GM21367 (cell line): ENCODE results near the gene DMD.
"Not testable (repeated sequence)": the region's sequence is repeated elsewhere in the genome, so short reads cannot be mapped to it uniquely, and the experiment has no call there.

Source experiments
- ATAC-seq: cut with Tn5 transposase; IDR thresholded peaks from one replicate; pipeline ENCODE4 v1.9.1; 2021; ENCODE audit not compliant: unreplicated experiment

The DMD gene

GRCh38 chrX:31547416-31547815 is 1663.9 kb downstream of the DMD start:
- no peak for ATAC-seq

- no peak for ATAC-seq
Observed at GRCh38 chrX:31546126-31546525, 1665.2 kb downstream of the DMD start.

- no peak for ATAC-seq
Observed at GRCh38 chrX:31545726-31546125, 1665.6 kb downstream of the DMD start.

GRCh38 chrX:31545191-31545590 is 1666.2 kb downstream of the DMD start:
- no peak for ATAC-seq

DNA sequence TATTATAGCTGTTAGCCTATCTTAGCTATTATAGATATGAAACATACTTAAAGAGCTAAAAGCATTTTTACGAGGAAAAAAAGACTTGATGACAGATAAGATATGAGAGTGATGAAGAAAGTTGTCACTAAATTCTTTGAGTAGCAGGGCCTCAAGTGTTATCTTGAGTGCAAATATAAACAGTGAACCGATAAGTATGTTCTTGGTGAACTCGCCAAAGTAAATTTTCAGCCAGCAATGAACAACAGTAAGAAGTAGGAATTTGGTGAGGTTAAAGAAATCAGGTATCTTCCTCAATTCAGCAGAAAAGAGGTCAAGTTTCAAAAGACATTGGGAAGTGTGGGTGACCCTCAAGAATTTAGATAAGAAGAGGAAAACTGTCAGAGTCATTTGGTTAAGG is 1667.7 kb downstream of the DMD start:
- ATAC-seq: no peak

DNA sequence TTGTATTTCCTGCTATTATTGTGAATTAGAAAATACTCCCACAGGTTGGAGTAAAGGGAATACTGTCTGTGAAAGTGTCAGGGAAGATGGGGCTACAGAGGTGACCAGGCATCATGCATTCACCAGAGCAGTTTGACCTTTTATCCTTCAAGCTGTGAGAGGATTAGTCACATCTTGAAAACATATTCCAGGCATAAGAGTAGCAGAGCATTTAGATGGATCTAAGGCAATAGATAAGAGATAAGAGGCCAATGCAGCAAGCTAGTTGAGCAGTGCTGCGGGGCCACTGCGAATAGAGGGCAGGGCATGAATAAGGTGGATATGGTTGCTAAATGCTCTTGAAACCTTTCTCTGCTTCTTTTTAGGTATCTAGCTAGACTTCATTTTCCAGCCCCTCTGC is 1668.8 kb downstream of the DMD start:
- no peak for ATAC-seq

GRCh38 chrX:31540313-31540712 is 1671.0 kb downstream of the DMD start:
- no peak for ATAC-seq

- no peak for ATAC-seq
Observed at GRCh38 chrX:31527455-31528126, 1683.8 kb downstream of the DMD start.

DNA sequence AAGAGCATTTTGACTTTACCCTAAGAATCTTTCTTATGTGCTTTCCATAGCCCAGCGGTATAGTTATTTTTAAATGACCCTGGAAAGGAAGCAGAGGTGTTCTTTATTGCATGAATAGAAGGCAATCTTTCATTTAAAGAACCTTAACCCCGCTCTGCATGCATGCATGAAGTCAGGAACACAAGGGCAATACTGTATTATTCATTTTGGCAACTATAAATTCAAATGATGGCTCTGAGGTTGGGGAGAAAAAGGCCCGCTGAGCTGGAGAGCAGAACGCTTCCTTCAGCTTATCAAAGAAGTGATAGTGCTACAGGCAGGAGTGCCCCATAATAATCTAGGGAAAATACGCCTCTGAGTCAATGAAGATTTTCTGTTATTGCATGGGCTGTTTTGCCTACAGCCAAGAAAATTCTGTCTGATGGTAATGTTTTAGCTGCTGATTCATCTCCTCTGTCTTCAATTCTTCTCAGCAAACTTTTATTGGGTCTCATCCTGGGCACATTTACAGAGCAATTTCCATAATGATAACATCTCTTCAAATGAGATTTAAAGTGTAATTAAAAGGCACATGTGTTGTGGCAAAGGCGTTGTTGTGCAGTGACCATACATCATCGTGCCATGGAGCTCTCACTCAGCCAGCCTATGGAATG is 1687.3 kb downstream of the DMD start:
- no peak for ATAC-seq

DNA sequence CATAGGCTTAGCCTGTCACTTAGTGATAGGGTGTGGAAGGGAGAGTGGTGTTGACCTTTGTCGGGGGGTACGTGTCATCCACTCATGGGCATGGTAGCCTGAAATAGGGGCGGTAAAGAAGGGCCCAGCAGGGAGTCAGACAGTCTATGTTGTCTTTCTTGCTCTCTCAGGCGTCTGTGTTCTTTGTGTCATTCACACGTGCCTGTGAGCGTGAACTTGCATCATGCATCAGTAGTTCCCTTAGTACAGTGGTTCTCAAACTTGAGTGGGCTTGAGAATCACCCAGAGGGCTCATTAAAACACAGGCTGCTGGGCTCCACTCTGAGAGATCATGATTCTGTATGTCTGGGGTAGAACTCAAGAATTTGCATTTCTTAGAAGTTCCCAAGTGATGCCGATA is 1688.6 kb downstream of the DMD start:
- no peak for ATAC-seq

DNA sequence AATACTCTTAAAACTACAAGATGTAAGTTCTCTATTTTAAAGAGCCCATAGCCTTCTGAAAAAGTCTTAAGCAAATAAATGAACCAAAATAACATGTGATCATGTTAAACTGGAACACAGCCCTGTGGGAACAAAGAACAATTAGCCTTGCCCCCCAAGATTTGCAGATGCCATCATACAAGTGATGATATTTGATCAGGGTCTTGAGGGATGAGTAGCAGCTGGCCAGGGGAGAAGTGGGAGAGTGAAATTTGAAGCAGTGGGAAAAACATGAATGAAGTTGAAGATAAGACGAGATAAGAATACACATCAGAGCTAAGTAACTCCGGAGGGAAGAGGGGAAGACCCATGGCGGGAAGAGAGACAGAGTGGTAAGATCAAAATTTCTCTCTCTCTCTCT is 1689.4 kb downstream of the DMD start:
- ATAC-seq: no peak

DNA sequence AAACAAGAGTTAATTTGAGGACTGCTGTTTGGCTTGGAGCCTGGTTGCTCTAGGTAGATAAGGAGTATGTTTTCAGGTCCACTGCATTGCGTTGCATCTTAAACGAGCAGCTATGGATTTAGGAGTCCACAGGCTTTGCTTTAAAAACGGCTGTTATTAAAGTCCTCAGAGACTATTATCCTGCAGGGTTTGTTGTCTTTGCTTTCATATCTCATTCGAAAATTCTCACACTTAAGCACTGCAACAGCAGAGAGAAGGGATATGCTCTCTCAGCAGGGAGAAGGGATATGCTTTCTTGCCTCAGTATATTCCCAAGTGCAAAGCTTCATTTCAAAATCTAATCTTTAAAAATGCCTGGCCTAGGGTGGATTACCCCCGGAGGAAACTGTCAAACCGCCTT is 1694.8 kb downstream of the DMD start:
- no peak for ATAC-seq

- ATAC-seq: no peak
Observed at GRCh38 chrX:31508338-31508737, 1703.0 kb downstream of the DMD start.

- no peak for ATAC-seq
Observed at GRCh38 chrX:31506928-31507327, 1704.4 kb downstream of the DMD start.

DNA sequence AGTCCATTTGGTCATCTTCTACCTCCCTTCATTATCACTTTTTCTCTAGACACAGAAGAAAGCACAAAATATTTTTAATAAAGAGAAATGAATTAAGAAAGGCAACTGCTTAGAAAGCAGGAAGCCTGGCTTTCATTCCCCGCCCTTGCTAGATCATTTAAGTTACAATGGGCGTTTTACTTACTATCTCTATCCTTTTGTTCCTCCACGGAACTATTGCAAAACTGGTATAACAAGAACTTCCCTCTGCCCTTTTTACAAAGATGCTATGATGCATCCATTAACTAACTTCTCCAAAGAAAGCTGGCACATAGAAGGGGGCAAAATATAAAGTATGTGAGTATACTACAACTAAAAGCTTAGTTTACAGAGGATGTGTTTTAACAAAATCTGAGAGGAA is 1705.0 kb downstream of the DMD start:
- ATAC-seq: no peak

DNA sequence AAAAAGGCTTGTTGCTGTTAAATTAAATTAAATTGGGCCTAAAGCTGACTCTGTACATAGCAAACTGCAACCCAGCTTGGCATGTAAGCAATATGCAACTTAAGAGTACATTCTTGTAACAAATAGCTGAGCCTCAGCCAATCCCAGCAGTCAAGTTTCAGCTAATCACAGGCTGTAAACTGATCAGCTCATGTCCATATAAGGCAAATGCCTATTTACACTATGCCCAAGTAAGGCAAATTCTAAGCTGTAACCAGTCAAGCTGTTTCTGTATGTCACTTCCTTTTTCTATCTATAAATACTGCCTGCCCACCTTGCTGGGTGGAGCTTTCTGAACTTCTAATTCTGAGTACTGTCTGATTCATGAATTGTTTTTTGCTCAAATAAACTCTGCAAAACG is 1710.4 kb downstream of the DMD start:
- ATAC-seq: no peak

- ATAC-seq: no peak
Observed at GRCh38 chrX:31499109-31499508, 1712.2 kb downstream of the DMD start.

GRCh38 chrX:31497086-31497485 is 1714.3 kb downstream of the DMD start:
- no peak for ATAC-seq

DNA sequence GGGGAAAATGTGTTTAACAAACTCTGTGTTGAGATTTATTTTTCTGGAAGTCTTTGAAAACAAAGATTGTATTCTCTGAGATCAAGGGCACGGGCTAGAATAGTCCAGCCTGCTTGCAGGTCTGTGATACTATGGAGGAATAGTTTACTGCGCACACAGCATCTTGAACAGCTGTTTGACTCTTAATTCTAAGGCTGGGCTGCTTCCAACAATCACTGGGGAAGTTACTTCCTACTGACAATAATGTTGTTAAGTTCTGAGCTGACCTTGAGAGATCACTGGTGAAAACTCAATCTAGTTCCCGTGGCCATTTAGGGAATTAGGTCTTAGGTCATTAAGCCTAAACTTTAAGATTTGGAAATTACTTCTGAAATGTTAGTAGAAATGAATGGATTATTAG is 1723.4 kb downstream of the DMD start:
- no peak for ATAC-seq

- no peak for ATAC-seq
Observed at GRCh38 chrX:31483336-31483735, 1728.0 kb downstream of the DMD start.

GRCh38 chrX:31480696-31481095 is 1730.7 kb downstream of the DMD start:
- no peak for ATAC-seq

GRCh38 chrX:31471229-31471628 is 1740.1 kb downstream of the DMD start:
- no peak for ATAC-seq

DNA sequence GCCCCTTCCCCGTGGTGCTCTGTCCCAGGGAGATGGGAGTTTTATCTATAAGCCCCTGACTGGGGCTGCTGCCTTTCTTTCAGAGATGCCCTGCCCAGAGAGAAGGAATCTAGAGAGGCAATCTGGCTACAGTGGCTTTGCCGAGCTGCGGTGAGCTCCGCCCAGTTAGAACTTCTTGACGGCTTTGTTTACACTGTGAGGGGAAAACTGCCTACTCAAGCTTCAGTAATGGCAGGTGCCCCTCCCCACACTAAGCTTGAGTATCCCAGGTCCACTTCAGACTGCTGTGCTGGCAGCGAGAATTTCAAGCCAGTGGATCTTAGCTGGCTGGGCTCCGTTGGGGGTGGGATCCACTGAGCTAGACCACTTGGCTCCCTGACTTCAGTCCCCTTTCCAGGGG is 1740.6 kb downstream of the DMD start:
- ATAC-seq: not testable (repeated sequence)
